ENCODE measurements around the gene IP6K1.

GRCh38 chr3:49771340-49771938 lies 14.9 kb downstream of the IP6K1 start:
- TF ChIP-seq, protein P1, sequence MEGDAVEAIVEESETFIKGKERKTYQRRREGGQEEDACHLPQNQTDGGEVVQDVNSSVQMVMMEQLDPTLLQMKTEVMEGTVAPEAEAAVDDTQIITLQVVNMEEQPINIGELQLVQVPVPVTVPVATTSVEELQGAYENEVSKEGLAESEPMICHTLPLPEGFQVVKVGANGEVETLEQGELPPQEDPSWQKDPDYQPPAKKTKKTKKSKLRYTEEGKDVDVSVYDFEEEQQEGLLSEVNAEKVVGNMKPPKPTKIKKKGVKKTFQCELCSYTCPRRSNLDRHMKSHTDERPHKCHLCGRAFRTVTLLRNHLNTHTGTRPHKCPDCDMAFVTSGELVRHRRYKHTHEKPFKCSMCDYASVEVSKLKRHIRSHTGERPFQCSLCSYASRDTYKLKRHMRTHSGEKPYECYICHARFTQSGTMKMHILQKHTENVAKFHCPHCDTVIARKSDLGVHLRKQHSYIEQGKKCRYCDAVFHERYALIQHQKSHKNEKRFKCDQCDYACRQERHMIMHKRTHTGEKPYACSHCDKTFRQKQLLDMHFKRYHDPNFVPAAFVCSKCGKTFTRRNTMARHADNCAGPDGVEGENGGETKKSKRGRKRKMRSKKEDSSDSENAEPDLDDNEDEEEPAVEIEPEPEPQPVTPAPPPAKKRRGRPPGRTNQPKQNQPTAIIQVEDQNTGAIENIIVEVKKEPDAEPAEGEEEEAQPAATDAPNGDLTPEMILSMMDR (IDR thresholded peaks at IDR 0.05 in 2 of 3, conservative IDR thresholded peaks at IDR 0.05 in 1 of 3; ENCODE audit: borderline replicate concordance in 1 of 3, insufficient read depth in 1 of 3, low read depth in 2 of 3, low read length in 2 of 3): no peak
- TF ChIP-seq MAX (IDR thresholded peaks at IDR 0.05) (no peak), EZH2 (IDR thresholded peaks at IDR 0.05) (no peak), CBX3 (IDR thresholded peaks at IDR 0.05; ENCODE audit: low read depth) (no peak), CEBPB (IDR thresholded peaks at IDR 0.05; ENCODE audit: low read depth) (no peak), POLR2A (IDR thresholded peaks at IDR 0.05; ENCODE audit: borderline replicate concordance, extremely low read depth, insufficient read depth, insufficient read length) (no peak), POLR2AphosphoS5 (IDR thresholded peaks at IDR 0.05; ENCODE audit: low read depth, low read length) (no peak), EGR1 (IDR thresholded peaks at IDR 0.05; ENCODE audit: low read depth) (no peak)
- TF ChIP-seq, protein P2, sequence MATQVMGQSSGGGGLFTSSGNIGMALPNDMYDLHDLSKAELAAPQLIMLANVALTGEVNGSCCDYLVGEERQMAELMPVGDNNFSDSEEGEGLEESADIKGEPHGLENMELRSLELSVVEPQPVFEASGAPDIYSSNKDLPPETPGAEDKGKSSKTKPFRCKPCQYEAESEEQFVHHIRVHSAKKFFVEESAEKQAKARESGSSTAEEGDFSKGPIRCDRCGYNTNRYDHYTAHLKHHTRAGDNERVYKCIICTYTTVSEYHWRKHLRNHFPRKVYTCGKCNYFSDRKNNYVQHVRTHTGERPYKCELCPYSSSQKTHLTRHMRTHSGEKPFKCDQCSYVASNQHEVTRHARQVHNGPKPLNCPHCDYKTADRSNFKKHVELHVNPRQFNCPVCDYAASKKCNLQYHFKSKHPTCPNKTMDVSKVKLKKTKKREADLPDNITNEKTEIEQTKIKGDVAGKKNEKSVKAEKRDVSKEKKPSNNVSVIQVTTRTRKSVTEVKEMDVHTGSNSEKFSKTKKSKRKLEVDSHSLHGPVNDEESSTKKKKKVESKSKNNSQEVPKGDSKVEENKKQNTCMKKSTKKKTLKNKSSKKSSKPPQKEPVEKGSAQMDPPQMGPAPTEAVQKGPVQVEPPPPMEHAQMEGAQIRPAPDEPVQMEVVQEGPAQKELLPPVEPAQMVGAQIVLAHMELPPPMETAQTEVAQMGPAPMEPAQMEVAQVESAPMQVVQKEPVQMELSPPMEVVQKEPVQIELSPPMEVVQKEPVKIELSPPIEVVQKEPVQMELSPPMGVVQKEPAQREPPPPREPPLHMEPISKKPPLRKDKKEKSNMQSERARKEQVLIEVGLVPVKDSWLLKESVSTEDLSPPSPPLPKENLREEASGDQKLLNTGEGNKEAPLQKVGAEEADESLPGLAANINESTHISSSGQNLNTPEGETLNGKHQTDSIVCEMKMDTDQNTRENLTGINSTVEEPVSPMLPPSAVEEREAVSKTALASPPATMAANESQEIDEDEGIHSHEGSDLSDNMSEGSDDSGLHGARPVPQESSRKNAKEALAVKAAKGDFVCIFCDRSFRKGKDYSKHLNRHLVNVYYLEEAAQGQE (IDR thresholded peaks at IDR 0.05; ENCODE audit: low read depth): no peak
